GM21723 (cell line): ENCODE results near the gene RPS6KL1.

Experiments
- ATAC-seq: cut with Tn5 transposase; IDR thresholded peaks from one replicate; pipeline ENCODE4 v1.9.1; 2021; ENCODE audit warnings: mild to moderate bottlenecking, moderate library complexity; ENCODE audit not compliant: unreplicated experiment

RPS6KL1 gene

GRCh38 chr14:74860899-74861733, 61.9 kb downstream of the RPS6KL1 start:
- peak; percentile 61 for ATAC-seq

- no peak for ATAC-seq
Observed at GRCh38 chr14:74859757-74860552, 63.1 kb downstream of the RPS6KL1 start.

- no peak for ATAC-seq
Observed at GRCh38 chr14:74858022-74858421, 65.0 kb downstream of the RPS6KL1 start.

GRCh38 chr14:74856366-74856765, 66.7 kb downstream of the RPS6KL1 start:
- ATAC-seq: no peak

GRCh38 chr14:74855945-74856344, 67.1 kb downstream of the RPS6KL1 start:
- ATAC-seq: no peak

- ATAC-seq: no peak
Observed at GRCh38 chr14:74855021-74855420, 68.0 kb downstream of the RPS6KL1 start.
